Caco-2 (cell line): ENCODE results near the gene SLMAP. TPM values are rescaled to one million over a fixed set of nuclear protein-coding genes. Genes with fewer than 3 reads are reported as not detected.
"Not testable (repeated sequence)": the region's sequence is repeated elsewhere in the genome, so short reads cannot be mapped to it uniquely, and the experiment has no call there.

Experiments
- BruUV-seq: library from RNA; stranded (reverse); fragments of 400-500 nt; replicated peaks from 2 replicates; lab custom pipeline; 2021; lab: Mats Ljungman, UMichigan
- CTCF ChIA-PET: fragments of 300-600 bp; sonication (Branson Sonifier 250); formaldehyde crosslinking; loops from one replicate; lab custom pipeline; 2022; ENCODE audit warnings: antibody characterized with exemption; lab: Charles Lee
- POLR2A ChIA-PET: fragments of 300-600 bp; sonication (Branson Sonifier 250); formaldehyde crosslinking; loops from one replicate; lab custom pipeline; 2022; ENCODE audit warnings: antibody characterized with exemption; lab: Charles Lee
- DNase-seq, 2 experiments: peaks; one replicate each; pipeline versions ENCODE4 v3.0.0 to v3.0.0-alpha.2; 2020 to 2022
- H3K27me3 ChIP-seq: replicated peaks from 2 replicates; pipeline ENCODE4 v1.6.0; 2011; ENCODE audit warnings: low read length; ENCODE audit not compliant: control insufficient read depth, insufficient read depth
- H3K36me3 ChIP-seq: 2 replicates; pipeline ENCODE4 v1.5.1; 2011; ENCODE audit warnings: low read length; ENCODE audit not compliant: control insufficient read depth, insufficient read depth
- H3K4me1 ChIP-seq: fragments of 250-450 bp; sonication (Bioruptor Pico); 2 replicates; pipeline ENCODE4 v1.5.1; 2020; ENCODE audit warnings: mild to moderate bottlenecking
- H3K4me3 ChIP-seq: 2 replicates; pipeline ENCODE4 v1.5.1; 2011; ENCODE audit warnings: low read depth, mild to moderate bottlenecking, control low read depth, low read length
- H3K9me3 ChIP-seq: fragments of 250-450 bp; sonication (Bioruptor Pico); 2 replicates; pipeline ENCODE4 v1.5.1; 2020; ENCODE audit warnings: mild to moderate bottlenecking, moderate library complexity
- H3K27ac Mint-ChIP-seq: one replicate; pipeline ENCODE4 v1.8.0; 2022; ENCODE audit warnings: mixed read lengths; ENCODE audit not compliant: unreplicated experiment
- H3K27me3 Mint-ChIP-seq: one replicate; pipeline ENCODE4 v1.8.0; 2022; ENCODE audit warnings: mixed read lengths; ENCODE audit not compliant: insufficient read depth, unreplicated experiment
- H3K36me3 Mint-ChIP-seq: one replicate; pipeline ENCODE4 v1.8.0; 2022; ENCODE audit warnings: mild to moderate bottlenecking, mixed read lengths; ENCODE audit not compliant: insufficient read depth, unreplicated experiment
- H3K4me1 Mint-ChIP-seq: one replicate; pipeline ENCODE4 v1.8.0; 2022; ENCODE audit warnings: low read depth, mixed read lengths; ENCODE audit not compliant: unreplicated experiment
- H3K4me3 Mint-ChIP-seq: one replicate; pipeline ENCODE4 v1.8.0; 2022; ENCODE audit warnings: mild to moderate bottlenecking, moderate library complexity, mixed read lengths; ENCODE audit not compliant: unreplicated experiment
- H3K9me3 Mint-ChIP-seq: one replicate; pipeline ENCODE4 v1.8.0; 2022; ENCODE audit warnings: mixed read lengths; ENCODE audit not compliant: unreplicated experiment
- intact Hi-C: fragments of 100-400 bp; cut with micrococcal nuclease; formaldehyde crosslinking; loops from one replicate; pipeline ENCODE4 v1.10.0; 2022; ENCODE audit not compliant: unreplicated experiment
- total RNA-seq: library from RNA; stranded (reverse); gene quantifications from 2 replicates; pipeline ENCODE4 v1.2.3, GENCODE V29; 2022
- TF ChIP-seq, protein P1 (sequence below), 2 experiments: fragments of 200-600 bp in 1 of 2; IDR thresholded peaks; 1 replicate in 1 of 2; 2 replicates in 1 of 2; pipeline versions ENCODE4 v1.5.1 to v1.8.0; 2011 to 2022; ENCODE audit warnings: antibody characterized with exemption in 1 of 2, control low read depth in 1 of 2, inconsistent platforms in 1 of 2, low read depth in 1 of 2, low read length in 1 of 2, mild to moderate bottlenecking in 1 of 2, moderate library complexity in 1 of 2; ENCODE audit not compliant: insufficient read depth in 1 of 2, severe bottlenecking in 1 of 2, unreplicated experiment in 1 of 2

SLMAP gene
- total RNA-seq, 1 experiment from 2014 or later = 136 TPM

- ChIA-PET POLR2A (no interaction called here), CTCF (no interaction called here)
- H3K27me3 ChIP-seq = no peaks in the 10 kb centered on the region
- Mint-ChIP-seq H3K27me3 (no peaks in the 10 kb centered on the region), H3K4me3 (no peak overlapping the region), H3K36me3 (peaks cover 8% of the 10 kb centered on the region), H3K4me1 (peaks cover 47% of the 10 kb centered on the region), H3K9me3 (no peaks in the 10 kb centered on the region), H3K27ac (peak overlapping the region; percentile 39)
- H3K4me1 ChIP-seq = peaks cover 37% of the 10 kb centered on the region
- DNase-seq = no peak
- H3K9me3 ChIP-seq = no peaks in the 10 kb centered on the region
- no peak overlapping the region for H3K4me3 ChIP-seq
- TF ChIP-seq, protein P1, sequence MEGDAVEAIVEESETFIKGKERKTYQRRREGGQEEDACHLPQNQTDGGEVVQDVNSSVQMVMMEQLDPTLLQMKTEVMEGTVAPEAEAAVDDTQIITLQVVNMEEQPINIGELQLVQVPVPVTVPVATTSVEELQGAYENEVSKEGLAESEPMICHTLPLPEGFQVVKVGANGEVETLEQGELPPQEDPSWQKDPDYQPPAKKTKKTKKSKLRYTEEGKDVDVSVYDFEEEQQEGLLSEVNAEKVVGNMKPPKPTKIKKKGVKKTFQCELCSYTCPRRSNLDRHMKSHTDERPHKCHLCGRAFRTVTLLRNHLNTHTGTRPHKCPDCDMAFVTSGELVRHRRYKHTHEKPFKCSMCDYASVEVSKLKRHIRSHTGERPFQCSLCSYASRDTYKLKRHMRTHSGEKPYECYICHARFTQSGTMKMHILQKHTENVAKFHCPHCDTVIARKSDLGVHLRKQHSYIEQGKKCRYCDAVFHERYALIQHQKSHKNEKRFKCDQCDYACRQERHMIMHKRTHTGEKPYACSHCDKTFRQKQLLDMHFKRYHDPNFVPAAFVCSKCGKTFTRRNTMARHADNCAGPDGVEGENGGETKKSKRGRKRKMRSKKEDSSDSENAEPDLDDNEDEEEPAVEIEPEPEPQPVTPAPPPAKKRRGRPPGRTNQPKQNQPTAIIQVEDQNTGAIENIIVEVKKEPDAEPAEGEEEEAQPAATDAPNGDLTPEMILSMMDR (IDR thresholded peaks at IDR 0.05; ENCODE audit: insufficient read depth in 1 of 2, low read depth in 1 of 2, low read length in 1 of 2, severe bottlenecking in 1 of 2, unreplicated experiment in 1 of 2) = no peak
- BruUV-seq = no TSS peak
- no peaks in the 10 kb centered on the region for H3K36me3 ChIP-seq
- intact Hi-C loops = no loop called here
Measured at GRCh38 chr3:57805674-57806073, 49.6 kb downstream of the SLMAP start.

DNA sequence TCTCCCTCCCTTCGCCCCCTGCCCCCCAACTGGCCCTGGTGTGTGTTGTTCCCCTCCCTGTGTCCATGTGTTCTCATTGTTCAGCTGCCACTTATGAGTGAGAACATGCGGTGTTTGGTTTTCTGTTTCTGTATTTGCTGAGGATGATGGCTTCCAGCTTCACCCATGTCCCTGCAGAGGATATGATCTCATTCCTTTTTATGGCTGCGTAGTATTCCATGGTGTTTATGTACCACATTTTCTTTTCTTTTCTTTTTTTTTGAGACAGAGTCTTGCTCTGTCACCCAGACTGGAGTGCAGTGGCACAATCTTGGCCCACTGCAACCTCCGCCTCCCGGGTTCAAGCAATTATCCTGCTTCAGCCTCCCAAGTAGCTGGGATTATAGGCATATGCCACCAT, 50.1 kb downstream of the SLMAP start:
- Mint-ChIP-seq H3K27ac (peak overlapping the region; percentile 39), H3K4me1 (peaks cover 42% of the 10 kb centered on the region)
- H3K4me3 ChIP-seq, intact Hi-C loops, BruUV-seq, H3K9me3 Mint-ChIP-seq, H3K4me3 Mint-ChIP-seq, H3K27me3 ChIP-seq, H3K36me3 Mint-ChIP-seq, H3K36me3 ChIP-seq, DNase-seq, H3K9me3 ChIP-seq, H3K27me3 Mint-ChIP-seq, CTCF ChIA-PET, POLR2A ChIA-PET: not testable (repeated sequence)
- peaks cover 35% of the 10 kb centered on the region for H3K4me1 ChIP-seq

GRCh38 chr3:57808961-57809608, 53.0 kb downstream of the SLMAP start:
- Histone ChIP-seq H3K4me1 (peaks cover 12% of the 10 kb centered on the region; the same call in 1 of the 2 replicates), H3K27me3 (no peaks in the 10 kb centered on the region), H3K36me3 (no peaks in the 10 kb centered on the region), H3K4me3 (no peak overlapping the region), H3K9me3 (no peaks in the 10 kb centered on the region)
- POLR2A ChIA-PET = no interaction called here
- H3K27me3 Mint-ChIP-seq = no peaks in the 10 kb centered on the region
- no peaks in the 10 kb centered on the region for H3K9me3 Mint-ChIP-seq
- BruUV-seq = no TSS peak
- no peak overlapping the region for H3K4me3 Mint-ChIP-seq
- H3K4me1 Mint-ChIP-seq = peaks cover 22% of the 10 kb centered on the region
- H3K27ac Mint-ChIP-seq = no peak overlapping the region
- no peak for DNase-seq
- CTCF ChIA-PET = no interaction called here
- TF ChIP-seq, protein P1 (IDR thresholded peaks at IDR 0.05; ENCODE audit: insufficient read depth in 1 of 2, low read depth in 1 of 2, low read length in 1 of 2, severe bottlenecking in 1 of 2, unreplicated experiment in 1 of 2) = no peak
- peaks cover 14% of the 10 kb centered on the region for H3K36me3 Mint-ChIP-seq
- intact Hi-C loops = no loop called here
